Right lobe of liver (tissue), 6 donors: ENCODE measurements around the gene C17orf107. TPM values are rescaled to one million over a fixed set of nuclear protein-coding genes. Genes with fewer than 3 reads are reported as not detected.
A peak's percentile ranks its signal among the peaks of the same experiment; 100 is the strongest.
"Not testable (repeated sequence)": the region's sequence is repeated elsewhere in the genome, so short reads cannot be mapped to it uniquely, and the experiment has no call there.

ENCODE experiments used
- ATAC-seq, 4 donors: fragments of 200-7000 bp; cut with Tn5 transposase; one replicate each; pipeline ENCODE4 v1.9.1; 2020; ENCODE audit warnings: mild to moderate bottlenecking in 4 of 4, moderate library complexity in 4 of 4
- DNase-seq, 3 donors: peaks; one replicate each; pipeline ENCODE4 v3.0.0-alpha.2; 2020
- H3K27ac ChIP-seq, 3 donors: fragments of 200-600 bp; one replicate each; pipeline ENCODE4 v1.8.0; 2022
- H3K27me3 ChIP-seq, 2 donors: fragments of 200-600 bp; one replicate each; pipeline ENCODE4 v1.8.0; 2022
- H3K36me3 ChIP-seq, 4 donors: fragments of 200-600 bp; sonication (generic) in 1 of 4; one replicate each; pipeline versions ENCODE4 v1.5.1 to v1.8.0; 2017 to 2022; ENCODE audit warnings: control low read depth in 1 of 4
- H3K4me1 ChIP-seq, 4 donors: fragments of 200-600 bp; sonication (generic) in 1 of 4; one replicate each; pipeline versions ENCODE4 v1.5.1 to v1.8.0; 2017 to 2022; ENCODE audit warnings: control low read depth in 1 of 4
- H3K4me3 ChIP-seq, 3 donors: fragments of 200-600 bp; one replicate each; pipeline ENCODE4 v1.8.0; 2022
- H3K9me3 ChIP-seq, 4 donors: fragments of 200-600 bp; sonication (generic) in 1 of 4; one replicate each; pipeline versions ENCODE4 v1.5.1 to v1.8.0; 2017 to 2022; ENCODE audit warnings: control low read depth in 1 of 4
- CTCF ChIP-seq, 4 donors: fragments of 200-600 bp in 3 of 4; fragments of 450-650 bp in 1 of 4; IDR thresholded peaks; one replicate each; pipeline versions ENCODE4 v1.5.1 to v1.8.0; 2016 to 2022; ENCODE audit warnings: antibody characterized with exemption in 4 of 4, mild to moderate bottlenecking in 2 of 4
- POLR2A ChIP-seq: fragments of 450-650 bp; IDR thresholded peaks from one replicate; pipeline ENCODE4 v1.6.1; 2017; ENCODE audit warnings: antibody characterized with exemption, mild to moderate bottlenecking
- WGBS: methylation state at CpG from one replicate; pipeline ENCODE4 v1.1.6; 2018; ENCODE audit warnings: low coverage, low lambda C conversion rate; ENCODE audit not compliant: insufficient coverage; ENCODE audit errors: missing lambda C conversion rate; 5-methylcytosine and 5-hydroxymethylcytosine counted together
- intact Hi-C, 2 donors: fragments of 100-400 bp; cut with DNase I; formaldehyde crosslinking; loops; one replicate each; pipeline versions ENCODE4 v1.11.2 to v1.14.1; 2022
- total RNA-seq, 6 experiments: library from RNA; depleted of rRNA in 2 of 6; stranded (reverse); fragments of >200 nt in 2 of 6; fragmentation: NEBNext Ultra II Directional in 3 of 6; extraction: Animal tissue kit (Norgen Biotek cat#: 25700) in 3 of 6; gene quantifications; one replicate each; pipeline versions ENCODE4 v1.1.0 to v1.2.4, GENCODE V29; 2016 to 2023
- donor health status: DM: no; HTN: yes; CAD: no.
- donor health status: DM: no; HTN: no; CAD: no.
- donor health status: DM: no; HTN: no; CAD: no.
- donor health status: DM: no; HTN: yes; CAD: no.
- donor health status: DM: no; HTN: yes; CAD: no.

Gene C17orf107
- total RNA-seq, 6 experiments from 2014 or later: 1.6 to 4.0 (median 3.2) TPM

- no peak for DNase-seq
- Histone ChIP-seq H3K27me3 (no peaks in the 10 kb centered on the region), H3K4me1 (no peaks in the 10 kb centered on the region), H3K9me3 (no peaks in the 10 kb centered on the region), H3K36me3 (no peaks in the 10 kb centered on the region), H3K27ac (no peak overlapping the region), H3K4me3 (no peak overlapping the region)
- WGBS: 70% methylated on average over 2 of the region's 2 CpGs
- intact Hi-C loops: no loop called here
- TF ChIP-seq CTCF (IDR thresholded peaks at IDR 0.05) (no peak), POLR2A (no peak)
- ATAC-seq: no peak
These were observed 46.1 kb upstream of the C17orf107 start for GRCh38 chr17:4853208-4853671.

DNA sequence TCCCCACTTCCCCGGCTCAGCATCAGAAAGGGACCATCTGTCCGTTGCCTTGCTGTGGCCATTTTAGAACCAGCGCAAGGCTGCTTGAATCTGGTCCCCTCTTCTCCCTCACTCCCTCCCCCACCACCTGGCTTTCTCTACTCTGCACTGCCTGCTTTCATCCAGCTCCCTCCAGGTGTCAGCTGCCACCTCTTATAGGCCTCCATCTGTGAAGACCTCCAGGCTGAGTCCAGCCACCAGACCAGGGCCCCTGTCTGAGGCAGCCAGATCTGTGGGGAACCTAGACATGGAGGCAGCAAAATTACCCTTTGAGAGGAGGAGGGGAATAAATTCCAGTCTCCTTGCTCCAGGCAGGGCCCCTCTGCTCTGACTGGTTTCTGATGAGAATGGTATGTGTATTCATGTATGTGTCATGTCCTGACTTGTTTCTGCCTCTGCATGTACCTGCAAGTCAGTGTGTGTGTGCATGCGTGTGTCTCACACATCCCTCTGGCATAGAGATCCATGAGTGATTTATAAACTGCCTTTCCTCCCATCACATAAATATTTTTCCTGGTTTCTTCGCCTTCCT is 45.1 kb upstream of the C17orf107 start:
- no peak for TF ChIP-seq POLR2A
- no peak for TF ChIP-seq CTCF (IDR thresholded peaks at IDR 0.05)
- DNase-seq (no peak), ATAC-seq (no peak)
- intact Hi-C loops: no loop called here
- Histone ChIP-seq H3K4me1 (no peaks in the 10 kb centered on the region), H3K27ac (no peak overlapping the region), H3K4me3 (no peak overlapping the region), H3K27me3 (no peaks in the 10 kb centered on the region), H3K36me3 (no peaks in the 10 kb centered on the region), H3K9me3 (no peaks in the 10 kb centered on the region)
- WGBS: 93% methylated on average over 5 of the region's 5 CpGs

GRCh38 chr17:4856271-4856936 is 42.9 kb upstream of the C17orf107 start:
- H3K4me1 ChIP-seq: no peaks in the 10 kb centered on the region
- ATAC-seq (no peak), DNase-seq (no peak)
- TF ChIP-seq POLR2A: no peak
- TF ChIP-seq CTCF (IDR thresholded peaks at IDR 0.05): no peak
- WGBS: 63% methylated on average over 13 of the region's 17 CpGs
- no peaks in the 10 kb centered on the region for H3K36me3 ChIP-seq
- H3K27ac ChIP-seq: no peak overlapping the region
- intact Hi-C loops: no loop called here
- no peak overlapping the region for H3K4me3 ChIP-seq
- no peaks in the 10 kb centered on the region for H3K9me3 ChIP-seq
- H3K27me3 ChIP-seq: no peaks in the 10 kb centered on the region

GRCh38 chr17:4856937-4857314 is 42.4 kb upstream of the C17orf107 start:
- no peaks in the 10 kb centered on the region for H3K4me1 ChIP-seq
- no peak for DNase-seq
- intact Hi-C loops: no loop called here
- H3K36me3 ChIP-seq: no peaks in the 10 kb centered on the region
- H3K4me3 ChIP-seq: no peak overlapping the region
- H3K27ac ChIP-seq: no peak overlapping the region
- no peak for ATAC-seq
- no peaks in the 10 kb centered on the region for H3K9me3 ChIP-seq
- WGBS: 100% methylated on average over 1 of the region's 7 CpGs
- TF ChIP-seq CTCF (IDR thresholded peaks at IDR 0.05) (no peak), POLR2A (no peak)
- H3K27me3 ChIP-seq: no peaks in the 10 kb centered on the region

DNA sequence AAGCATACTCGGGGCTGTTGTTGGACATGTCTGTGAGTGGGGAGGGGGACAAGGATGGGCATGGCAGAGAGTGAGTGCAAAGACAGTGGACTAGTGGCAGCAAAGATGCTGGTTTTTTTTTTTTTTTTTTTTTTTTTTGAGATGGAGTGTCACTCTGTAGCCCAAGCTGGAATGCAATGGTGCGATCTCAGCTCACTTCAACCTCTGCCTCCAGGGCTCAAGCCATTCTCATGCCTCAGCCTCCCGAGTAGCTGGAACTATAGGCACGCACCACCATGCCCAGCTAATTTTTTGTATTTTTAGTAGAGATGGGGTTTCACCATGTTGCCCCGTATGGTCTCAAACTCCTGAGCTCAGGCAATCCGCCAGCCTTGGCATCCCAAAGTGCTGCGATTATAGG is 42.0 kb upstream of the C17orf107 start:
- H3K9me3 ChIP-seq, ATAC-seq, H3K27me3 ChIP-seq, H3K4me1 ChIP-seq, H3K4me3 ChIP-seq, DNase-seq, H3K36me3 ChIP-seq, intact Hi-C loops: not testable (repeated sequence)
- 73% methylated on average over 3 of the region's 7 CpGs for WGBS
- peak overlapping the region in 1 of 3 donors; percentile 40 for H3K27ac ChIP-seq
